HG03469 (cell line): ENCODE results near the gene TOGARAM1.

Experiments
- ATAC-seq: cut with Tn5 transposase; IDR thresholded peaks from one replicate; pipeline ENCODE4 v1.9.1; 2021; ENCODE audit warnings: mild to moderate bottlenecking, moderate library complexity, moderate number of reproducible peaks; ENCODE audit not compliant: unreplicated experiment

The TOGARAM1 gene

GRCh38 chr14:44961554-44962333 lies at the start of gene TOGARAM1, which contains the start of gene KLHL28:
Gene TOGARAM1, plus strand, starts transcription at chr14:44962190. Its CDS starts 232 bp downstream, at chr14:44962422.
Gene KLHL28, minus strand, starts transcription at chr14:44961947. Its CDS starts 16,019 bp downstream, at chr14:44945928.
- ATAC-seq, result peak; percentile 92

GRCh38 chr14:44914849-44915248 lies 47.1 kb upstream of the TOGARAM1 start:
- ATAC-seq, result no peak

- no peak for ATAC-seq
Measured at GRCh38 chr14:44928793-44929192, 33.2 kb upstream of the TOGARAM1 start.

DNA sequence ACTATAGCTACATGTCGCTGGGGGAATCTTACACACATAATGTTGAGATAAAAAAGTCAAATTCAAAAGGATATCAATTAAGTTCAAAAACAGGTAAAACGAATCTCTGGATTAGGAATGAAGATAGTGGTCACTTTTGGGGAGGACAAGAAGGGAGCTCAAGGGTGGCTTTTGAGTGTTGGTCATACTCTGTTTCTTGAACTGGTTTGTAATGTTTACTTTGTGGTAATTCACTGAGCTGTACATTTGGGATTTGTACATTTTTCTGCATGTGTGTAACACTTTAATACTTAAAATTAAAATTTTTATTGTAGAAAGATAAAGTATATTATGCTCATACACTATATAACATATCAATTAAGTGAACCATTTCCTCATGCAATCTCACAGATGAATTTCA lies 26.8 kb upstream of the TOGARAM1 start:
- no peak for ATAC-seq

DNA sequence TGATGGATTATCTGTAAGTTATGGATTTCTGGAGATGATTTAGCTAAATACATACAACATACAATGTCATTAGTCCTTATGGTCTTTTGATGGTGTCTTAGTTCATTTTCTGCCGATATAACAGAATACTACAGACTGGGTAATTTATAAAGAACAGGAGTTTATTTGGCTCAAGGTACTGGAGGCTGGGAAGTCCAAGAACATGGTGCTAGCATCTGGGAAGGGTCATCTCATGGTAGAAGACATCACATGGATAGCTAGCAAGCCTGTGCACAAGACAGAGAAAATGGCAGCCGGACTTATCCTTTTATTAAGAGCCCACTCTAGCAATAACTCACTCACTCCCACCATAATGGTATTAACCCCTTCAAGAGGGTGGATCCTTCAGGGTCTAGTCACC lies 24.4 kb upstream of the TOGARAM1 start:
- ATAC-seq, result no peak

GRCh38 chr14:44940211-44940610 lies 21.8 kb upstream of the TOGARAM1 start:
- ATAC-seq, result no peak

- ATAC-seq, result no peak
Measured at GRCh38 chr14:44940944-44941343, 21.0 kb upstream of the TOGARAM1 start.

DNA sequence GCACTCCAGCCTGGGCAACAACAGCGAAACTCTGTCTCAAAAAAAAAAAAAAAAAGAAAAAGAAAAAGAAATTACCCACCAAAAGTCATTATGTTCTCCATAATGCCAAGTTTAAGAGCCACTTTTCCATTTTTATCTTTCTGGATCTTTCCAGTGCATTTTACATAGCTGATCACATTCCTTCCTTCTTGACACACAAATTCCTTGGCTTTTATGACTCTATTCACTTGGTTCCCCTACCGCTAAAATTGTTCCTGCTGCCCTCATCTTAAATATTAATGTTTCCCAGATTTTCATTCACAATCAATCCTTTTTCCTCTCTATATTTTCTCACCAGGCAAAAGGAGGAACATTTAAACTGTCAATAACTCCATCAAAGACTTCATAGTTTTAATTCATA lies 20.4 kb upstream of the TOGARAM1 start:
- ATAC-seq, result no peak

DNA sequence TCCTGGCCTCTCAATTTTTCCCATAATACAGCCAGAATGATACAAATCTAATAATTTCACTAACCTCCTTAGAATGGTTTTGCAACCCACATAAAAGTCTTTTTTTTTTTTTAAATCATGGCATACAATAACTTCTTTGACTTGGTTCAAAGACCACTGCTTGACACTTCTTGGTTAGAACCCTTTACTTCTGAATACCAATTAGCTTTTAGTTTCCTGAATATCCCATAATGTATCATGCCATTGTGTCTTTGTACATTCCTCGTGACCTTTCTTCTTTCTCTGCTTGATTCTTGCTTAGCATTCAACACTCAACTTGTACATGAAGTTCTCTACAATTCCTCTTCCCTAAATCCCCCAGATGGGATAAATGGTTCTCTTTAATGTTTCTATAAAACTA lies 19.6 kb upstream of the TOGARAM1 start:
- ATAC-seq, result no peak

DNA sequence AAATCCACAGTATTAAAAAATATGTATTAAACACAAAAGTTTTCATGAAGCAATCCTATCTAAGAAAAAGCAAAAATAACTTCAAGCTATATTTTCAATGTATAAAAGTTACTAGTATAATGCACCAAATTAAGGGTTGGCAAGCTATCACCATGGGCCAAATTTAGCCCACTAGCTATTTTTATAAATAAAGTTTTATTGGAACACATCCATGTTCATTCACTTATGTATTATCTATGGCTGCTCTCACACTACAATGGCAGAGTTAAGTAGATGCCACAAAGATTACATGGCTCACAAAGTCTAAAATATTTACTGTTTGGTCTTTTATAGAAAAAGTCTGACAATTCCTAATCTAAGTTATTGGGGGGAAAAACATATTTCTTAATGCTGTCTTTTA lies 17.9 kb upstream of the TOGARAM1 start:
- no peak for ATAC-seq

- no peak for ATAC-seq
Measured at GRCh38 chr14:44945264-44945663, 16.7 kb upstream of the TOGARAM1 start.

GRCh38 chr14:44951051-44951450 lies 10.9 kb upstream of the TOGARAM1 start:
- no peak for ATAC-seq

GRCh38 chr14:44952391-44953110 lies 9.4 kb upstream of the TOGARAM1 start:
- no peak for ATAC-seq

GRCh38 chr14:44954750-44955149 lies 7.2 kb upstream of the TOGARAM1 start:
- no peak for ATAC-seq

DNA sequence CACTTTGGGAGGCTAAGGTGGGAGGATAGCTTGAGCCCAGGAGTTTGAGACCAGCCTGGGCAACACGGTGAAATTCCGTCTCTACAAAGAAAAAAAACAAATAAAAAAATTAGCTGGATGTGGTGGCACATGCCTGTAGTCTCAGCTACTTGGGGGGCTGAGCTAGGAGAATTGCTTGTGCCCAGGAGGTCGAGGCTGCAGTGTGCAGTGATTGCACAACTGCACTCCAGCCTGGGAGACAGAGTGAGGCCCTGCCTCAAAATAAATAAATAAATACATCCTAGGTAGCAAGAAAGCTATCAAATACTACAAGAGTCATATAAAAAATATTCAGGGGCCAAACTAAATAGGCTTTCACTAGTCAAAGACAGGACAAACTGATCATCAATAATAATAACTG lies 6.5 kb upstream of the TOGARAM1 start:
- no peak for ATAC-seq

- ATAC-seq, result no peak
Measured at GRCh38 chr14:44956866-44957265, 5.1 kb upstream of the TOGARAM1 start.

DNA sequence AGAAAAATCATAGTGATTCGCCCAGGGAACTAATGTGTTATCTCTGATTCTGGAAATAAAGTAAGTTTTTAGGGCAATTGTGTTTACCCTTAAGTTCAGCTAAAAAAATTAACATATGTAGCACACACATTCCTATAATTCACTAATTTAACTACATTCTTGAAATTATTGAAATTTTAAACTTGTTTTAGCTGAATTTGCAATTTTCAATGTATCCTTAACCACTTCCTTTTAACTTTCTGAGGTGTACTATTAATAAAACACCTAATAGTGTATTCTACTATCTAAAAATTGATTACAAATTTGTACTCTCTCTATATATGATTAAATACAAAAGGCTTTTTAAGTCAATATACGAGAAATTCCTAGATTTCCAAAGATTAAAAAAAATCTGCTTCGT lies 2.5 kb upstream of the TOGARAM1 start:
- ATAC-seq, result no peak

- ATAC-seq, result no peak
Measured at GRCh38 chr14:44960146-44960545, 1.8 kb upstream of the TOGARAM1 start.

GRCh38 chr14:44960646-44961045 lies 1.3 kb upstream of the TOGARAM1 start:
- ATAC-seq, result no peak

- no peak for ATAC-seq
Measured at GRCh38 chr14:44961151-44961553, 838 bp upstream of the TOGARAM1 start.

DNA sequence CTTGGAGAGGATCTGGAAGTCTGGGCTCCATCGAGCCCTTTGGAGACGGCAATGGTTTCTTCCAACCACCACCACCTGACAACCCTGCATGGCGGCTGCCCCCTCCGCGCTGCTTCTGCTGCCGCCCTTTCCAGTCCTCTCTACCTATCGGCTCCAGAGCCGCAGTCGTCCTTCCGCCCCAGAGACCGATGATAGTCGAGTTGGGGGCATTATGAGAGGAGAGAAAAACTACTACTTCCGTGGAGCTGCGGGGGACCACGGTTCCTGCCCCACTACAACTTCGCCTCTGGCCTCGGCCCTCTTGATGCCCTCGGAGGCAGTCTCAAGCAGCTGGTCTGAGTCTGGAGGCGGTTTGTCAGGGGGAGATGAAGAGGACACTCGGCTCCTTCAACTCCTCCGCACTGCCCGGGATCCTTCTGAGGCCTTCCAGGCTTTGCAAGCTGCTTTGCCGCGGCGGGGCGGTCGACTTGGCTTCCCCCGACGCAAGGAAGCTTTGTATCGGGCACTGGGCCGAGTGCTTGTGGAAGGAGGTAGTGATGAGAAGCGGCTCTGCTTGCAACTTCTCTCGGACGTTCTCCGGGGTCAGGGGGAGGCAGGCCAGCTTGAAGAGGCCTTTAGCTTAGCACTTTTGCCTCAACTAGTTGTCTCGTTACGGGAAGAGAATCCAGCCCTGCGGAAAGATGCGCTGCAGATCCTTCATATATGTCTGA lies 499 bp downstream of the TOGARAM1 start:
- ATAC-seq, result peak; percentile 6
